ENCODE results near the gene CGB8.

- TF ChIP-seq CTCF (IDR thresholded peaks at IDR 0.05) (no peak), POLR2A (IDR thresholded peaks at IDR 0.05) (no peak)
Measured at GRCh38 chr19:49061445-49061844, 12.5 kb upstream of the CGB8 start.
